OCI-LY3 (cell line): ENCODE measurements around the gene SPOUT1.

Experiments
- EZH2phosphoT487 ChIP-seq: fragments of 200-600 bp; shearing (Covaris generic); IDR thresholded peaks from 2 replicates; pipeline ENCODE4 v1.6.1; 2018; ENCODE audit warnings: antibody characterized with exemption, mixed run types, low read depth
- TF ChIP-seq, protein P1 (sequence below): fragments of 200-600, 300-600 bp; sonication (generic); IDR thresholded peaks from 2 replicates; pipeline ENCODE4 v1.5.1; 2014; ENCODE audit warnings: antibody characterized with exemption, low read length, low read depth

DNA sequence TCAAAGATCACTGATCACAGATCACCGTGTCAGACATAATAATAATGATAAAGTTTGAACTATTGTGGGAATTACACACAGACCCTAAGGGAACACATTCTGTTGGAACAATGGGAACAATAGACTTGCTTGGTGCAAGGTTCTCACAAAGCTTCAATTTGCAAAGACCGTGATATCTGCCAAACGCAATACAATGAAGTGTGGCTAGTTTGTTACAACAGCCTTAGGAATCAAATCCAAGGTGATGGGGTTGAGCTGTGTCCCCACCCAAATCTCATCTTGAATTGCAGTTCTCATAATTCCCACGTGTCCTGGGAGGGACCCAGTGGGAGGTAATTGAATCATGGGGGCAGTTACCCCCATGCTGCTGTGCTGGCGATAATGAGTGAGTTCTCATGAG, 31.3 kb upstream of the SPOUT1 start:
- TF ChIP-seq, protein P1, sequence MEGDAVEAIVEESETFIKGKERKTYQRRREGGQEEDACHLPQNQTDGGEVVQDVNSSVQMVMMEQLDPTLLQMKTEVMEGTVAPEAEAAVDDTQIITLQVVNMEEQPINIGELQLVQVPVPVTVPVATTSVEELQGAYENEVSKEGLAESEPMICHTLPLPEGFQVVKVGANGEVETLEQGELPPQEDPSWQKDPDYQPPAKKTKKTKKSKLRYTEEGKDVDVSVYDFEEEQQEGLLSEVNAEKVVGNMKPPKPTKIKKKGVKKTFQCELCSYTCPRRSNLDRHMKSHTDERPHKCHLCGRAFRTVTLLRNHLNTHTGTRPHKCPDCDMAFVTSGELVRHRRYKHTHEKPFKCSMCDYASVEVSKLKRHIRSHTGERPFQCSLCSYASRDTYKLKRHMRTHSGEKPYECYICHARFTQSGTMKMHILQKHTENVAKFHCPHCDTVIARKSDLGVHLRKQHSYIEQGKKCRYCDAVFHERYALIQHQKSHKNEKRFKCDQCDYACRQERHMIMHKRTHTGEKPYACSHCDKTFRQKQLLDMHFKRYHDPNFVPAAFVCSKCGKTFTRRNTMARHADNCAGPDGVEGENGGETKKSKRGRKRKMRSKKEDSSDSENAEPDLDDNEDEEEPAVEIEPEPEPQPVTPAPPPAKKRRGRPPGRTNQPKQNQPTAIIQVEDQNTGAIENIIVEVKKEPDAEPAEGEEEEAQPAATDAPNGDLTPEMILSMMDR = no peak
- no peak for TF ChIP-seq EZH2phosphoT487
